H4 (cell line): Measurements from ENCODE around the gene PAWR. TPM values are rescaled to one million over a fixed set of nuclear protein-coding genes. Genes with fewer than 3 reads are reported as not detected.
A peak's percentile ranks its signal among the peaks of the same experiment; 100 is the strongest.

Source experiments
- DNase-seq: peaks from one replicate; pipeline ENCODE4 v3.0.0-alpha.2; 2015; ENCODE audit warnings: low spot score
- total RNA-seq: library from RNA; depleted of rRNA; stranded (reverse); fragments of >200 nt; shearing (Covaris generic); gene quantifications from 2 replicates; pipeline ENCODE4 v1.2.3, GENCODE V29; 2014; rRNA removed

Gene PAWR, protein sequence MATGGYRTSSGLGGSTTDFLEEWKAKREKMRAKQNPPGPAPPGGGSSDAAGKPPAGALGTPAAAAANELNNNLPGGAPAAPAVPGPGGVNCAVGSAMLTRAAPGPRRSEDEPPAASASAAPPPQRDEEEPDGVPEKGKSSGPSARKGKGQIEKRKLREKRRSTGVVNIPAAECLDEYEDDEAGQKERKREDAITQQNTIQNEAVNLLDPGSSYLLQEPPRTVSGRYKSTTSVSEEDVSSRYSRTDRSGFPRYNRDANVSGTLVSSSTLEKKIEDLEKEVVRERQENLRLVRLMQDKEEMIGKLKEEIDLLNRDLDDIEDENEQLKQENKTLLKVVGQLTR
- 18.6 and 25.5 TPM in 2 replicates for total RNA-seq

DNA sequence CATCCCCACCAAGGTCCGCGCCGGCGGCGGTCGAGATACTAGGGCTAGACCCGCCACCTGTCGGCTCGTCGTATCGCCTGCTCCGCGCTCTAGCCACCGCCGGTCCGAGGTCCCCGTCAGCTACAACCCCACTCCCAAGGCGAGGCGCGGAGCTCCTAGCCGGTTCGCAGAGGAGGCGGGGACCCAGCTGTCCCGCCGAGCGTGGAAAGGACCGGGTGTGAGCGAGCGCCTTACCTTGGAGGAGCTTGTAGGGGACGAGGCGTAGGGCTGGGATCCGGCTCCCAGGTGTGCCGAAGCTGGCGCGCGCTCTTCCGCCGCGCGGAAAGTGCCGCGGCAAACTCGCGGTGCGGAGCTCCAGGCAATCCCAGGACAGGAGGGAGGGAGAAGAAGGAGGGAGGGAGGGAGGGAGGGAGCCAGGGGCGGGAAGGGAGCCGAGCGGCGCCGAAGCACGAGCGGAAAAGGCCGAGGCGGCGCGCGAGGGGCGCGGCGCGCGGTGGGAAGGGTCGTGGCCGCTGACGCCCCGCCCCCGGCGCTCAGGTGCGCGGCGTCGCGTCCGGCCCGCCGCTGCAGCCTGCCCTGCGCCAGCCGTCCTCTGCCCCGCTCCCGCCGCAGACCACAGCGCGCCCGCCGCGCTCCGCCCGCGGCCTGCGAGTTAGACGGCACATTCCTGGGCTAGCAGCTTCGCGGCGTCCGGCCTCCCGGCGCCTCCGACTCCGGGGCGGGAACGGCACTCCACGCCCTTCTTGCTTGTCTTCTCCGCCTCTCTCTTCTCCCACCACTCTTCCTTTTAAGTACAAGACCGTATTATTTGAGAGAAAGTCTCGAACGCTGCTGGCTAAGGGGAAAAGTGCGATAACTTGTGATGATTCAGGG is at the start of gene PAWR:
Gene PAWR (minus strand): TSS at position 327 of the 873 bp plus-strand sequence. CDS start 720 bp downstream, outside the sequence.
- DNase-seq, result peak; percentile 76

DNA sequence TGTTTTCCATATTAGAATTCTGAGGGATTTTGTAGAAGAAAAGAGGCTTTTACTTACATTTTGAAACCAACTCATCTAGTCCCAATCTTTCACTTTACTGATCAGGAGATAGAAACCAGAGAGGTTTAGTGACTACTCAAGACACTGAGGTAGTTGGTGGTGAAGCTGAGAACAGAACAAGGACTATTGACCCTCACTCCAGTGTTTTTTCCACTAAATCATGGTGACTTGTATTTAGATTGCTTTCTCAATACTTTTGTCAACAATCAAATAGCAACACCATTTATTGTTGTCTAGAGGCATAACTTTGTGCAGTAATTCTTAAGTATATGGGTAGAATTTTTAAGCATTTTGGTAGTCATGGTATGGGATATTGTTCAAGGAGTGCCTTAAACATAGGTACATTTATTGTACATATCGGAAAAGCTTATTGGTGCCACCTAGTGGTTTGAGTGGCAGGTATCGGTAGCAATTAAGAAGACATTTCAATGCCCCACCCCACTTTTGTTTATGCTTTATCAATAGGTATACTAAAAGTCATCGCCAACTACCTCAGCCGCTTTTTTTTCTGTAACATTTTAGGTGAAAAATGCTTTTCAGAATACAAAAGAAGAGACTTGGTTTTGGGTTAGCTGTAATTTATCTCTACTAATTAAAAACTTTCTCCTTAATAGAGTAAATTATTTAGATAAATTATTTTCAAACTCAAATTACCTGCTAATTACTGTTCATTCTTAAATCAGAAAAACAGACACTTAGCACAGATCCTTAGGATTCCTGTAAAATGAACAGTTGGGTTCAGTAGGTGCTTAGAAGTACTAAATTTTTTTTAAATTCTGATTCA is 47.3 kb upstream of the PAWR start:
- DNase-seq, result peak; percentile 53

DNA sequence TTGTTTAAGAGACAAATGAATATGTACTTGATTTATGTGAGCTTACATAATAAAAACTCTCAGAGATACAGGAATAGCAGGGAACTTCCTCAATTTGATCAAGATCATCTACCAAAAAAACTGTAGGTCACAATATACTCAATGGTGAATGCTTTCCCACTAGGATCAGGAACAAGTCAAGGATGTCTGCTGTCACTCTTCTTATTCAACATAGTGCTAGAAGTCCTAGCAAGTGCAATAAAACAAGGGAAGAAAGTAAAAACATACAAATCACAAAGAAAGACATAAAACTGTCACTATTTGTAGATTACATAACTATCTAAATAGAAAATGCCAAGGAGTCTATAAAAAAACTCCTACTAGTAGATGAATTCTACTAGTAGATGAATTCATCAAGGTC is 41.9 kb upstream of the PAWR start:
- no peak for DNase-seq

DNA sequence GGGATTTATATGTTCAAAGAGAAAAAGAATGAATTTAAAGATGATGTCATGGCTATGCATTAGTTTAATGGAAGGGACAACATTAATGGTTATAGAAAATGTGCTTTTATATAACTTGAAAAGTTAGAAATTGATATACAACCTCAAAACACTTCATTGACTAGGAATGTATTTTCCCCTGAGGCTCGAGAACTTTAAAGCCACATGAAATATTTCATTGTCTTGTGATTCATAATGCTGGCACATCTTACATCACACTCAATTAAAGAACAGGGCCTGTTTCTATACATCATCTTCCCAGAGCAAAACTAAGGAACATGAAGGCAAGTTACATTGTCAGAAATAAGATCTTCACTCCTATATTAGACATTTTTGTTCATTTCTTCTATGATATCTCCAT is 35.2 kb upstream of the PAWR start:
- DNase-seq, result no peak

DNA sequence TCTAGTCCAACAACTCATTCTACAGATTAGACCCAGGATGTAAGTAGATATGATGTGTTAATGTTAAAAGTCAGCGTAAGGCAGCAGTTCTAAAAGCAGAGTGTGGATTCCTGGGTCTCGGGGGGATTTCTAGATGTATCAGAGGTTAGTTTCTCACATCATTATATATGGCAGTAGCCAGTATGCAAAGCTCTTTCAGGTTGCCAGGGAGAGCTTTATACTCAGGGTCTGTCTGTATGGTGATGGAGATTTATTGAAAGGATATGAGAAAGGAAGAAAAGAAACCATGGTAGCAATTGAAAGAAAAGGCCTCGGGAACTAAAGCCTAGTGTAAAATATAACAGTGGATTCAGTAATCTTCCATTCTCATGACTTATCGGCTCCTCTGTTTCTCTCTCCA is 26.2 kb upstream of the PAWR start:
- DNase-seq, result no peak

DNA sequence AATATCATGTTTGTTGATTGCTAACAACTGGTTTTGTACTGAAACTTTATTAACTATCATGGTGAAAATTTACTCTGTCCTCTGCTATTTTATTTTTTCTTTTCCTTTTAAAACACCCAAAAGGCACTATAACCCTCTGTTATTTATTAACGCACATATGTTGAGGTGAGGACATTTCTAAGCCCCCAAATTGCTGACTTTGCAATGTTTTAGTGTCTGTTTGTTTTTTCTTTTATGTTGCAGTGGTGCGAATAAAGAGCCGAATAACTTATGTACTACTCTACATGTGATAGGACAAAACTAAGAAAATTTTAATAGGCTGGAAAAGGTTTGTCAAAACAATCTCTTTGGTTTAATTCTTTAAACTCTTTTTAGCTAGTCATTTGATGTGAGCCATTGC is 24.5 kb upstream of the PAWR start:
- no peak for DNase-seq

DNA sequence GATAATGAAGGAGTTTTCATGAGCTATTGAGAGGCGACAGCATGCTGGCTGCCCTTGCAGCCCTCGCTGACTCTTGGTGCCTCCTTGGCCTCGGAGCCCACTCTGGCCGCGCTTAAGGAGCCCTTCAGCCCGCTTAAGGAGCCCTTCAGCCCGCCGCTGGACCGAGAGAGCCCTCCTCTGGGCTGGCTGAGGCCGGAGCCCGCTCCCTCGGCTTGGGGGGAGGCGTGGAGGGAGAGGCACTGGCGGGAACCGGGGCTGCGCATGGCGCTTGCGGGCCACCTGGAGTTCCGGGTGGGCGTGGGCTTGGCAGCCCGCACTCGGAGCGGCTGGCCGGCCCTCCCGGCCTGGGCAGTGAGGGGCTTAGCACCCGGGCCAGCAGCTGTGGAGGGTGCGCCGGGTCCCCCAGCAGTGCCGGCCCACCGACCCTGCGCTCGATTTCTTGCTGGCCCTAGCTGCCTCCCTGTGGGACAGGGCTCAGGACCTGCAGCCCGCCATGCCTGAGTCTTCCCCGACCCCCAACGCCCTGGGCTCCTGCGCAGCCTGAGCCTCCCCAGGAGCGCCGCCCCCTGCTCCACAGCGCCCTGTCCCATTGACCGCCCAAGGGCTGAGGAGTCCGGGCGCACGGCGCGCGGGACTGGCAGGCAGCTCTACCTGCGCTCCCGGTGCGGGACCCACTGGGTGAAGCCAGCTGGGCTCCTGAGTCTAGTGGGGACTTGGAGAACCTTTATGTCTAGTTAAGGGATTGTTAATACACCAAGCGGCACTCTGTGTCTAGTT is 20.1 kb upstream of the PAWR start:
- no peak for DNase-seq

DNA sequence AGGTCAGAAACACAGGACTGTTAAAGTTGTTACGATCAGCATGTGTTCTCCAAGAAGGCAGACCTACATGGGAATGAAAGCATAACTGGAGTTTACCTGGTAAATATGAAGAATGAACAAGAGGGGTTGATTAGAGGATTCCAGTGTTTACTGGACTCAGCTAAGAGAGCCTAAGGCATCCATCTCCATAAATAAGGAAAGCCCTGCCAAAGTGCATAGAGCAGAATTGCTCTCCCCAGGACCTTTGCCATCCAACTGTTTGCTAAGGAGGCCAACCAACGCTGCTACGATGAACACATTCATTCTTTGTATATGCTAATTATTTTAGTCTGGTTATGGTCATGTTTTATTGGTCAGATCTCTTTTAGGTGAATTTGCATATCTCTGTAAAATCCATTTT is 17.1 kb upstream of the PAWR start:
- DNase-seq, result no peak

DNA sequence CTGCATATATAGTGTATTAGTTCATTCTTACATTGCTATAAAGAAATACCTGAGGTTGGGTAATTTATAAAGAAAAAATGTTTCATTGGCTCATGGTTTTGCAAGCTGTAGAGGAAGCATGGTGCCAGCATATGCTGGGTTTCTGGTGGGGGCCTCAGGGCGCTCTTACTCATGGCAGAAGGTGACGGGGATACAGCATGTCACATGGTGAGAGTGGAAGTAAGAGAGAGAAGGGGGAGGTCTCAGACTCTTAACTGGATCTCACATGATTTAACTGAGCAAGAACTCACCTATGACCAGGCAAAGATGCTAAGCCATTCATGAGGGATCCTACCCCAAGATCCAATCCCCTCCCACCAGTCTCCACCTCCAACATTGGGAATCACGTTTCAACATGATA is 15.9 kb upstream of the PAWR start:
- no peak for DNase-seq

DNA sequence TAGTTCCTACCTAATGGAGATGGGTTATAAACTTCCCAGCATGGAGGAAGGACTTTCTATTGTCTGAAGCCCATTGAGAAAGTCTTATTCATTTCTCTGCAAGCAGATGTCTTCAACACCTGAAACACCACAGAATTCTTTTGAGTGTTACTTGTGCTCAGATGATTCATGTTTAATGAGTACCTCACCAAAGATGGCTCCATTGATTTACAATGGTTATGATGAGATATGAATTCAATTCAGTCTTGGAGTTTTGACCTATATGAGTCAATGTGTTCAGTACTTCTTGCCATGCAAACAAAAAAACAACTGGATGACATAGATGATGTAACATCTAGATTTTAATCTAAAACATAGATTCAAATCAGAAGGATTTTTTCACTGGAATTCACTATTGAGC is 15.4 kb upstream of the PAWR start:
- no peak for DNase-seq

DNA sequence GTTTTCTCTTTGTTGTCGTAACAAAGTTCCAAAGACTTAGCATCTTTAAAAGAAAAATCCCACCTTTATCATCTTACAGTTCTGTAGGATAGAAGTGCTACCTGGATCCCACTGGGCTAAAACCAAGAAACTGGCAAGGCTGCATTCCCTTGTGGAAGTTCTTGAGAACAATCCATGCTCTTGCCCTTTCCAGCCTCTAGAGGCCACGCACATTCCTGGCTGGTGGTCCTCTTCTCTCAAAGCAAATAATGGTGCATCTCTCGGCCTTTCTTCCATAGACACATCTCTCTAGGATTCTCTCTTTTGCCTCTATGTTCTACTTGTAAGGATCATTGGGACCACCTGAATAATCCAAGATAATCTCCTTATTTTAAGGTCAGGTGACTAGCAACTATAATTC is 8.2 kb upstream of the PAWR start:
- no peak for DNase-seq

DNA sequence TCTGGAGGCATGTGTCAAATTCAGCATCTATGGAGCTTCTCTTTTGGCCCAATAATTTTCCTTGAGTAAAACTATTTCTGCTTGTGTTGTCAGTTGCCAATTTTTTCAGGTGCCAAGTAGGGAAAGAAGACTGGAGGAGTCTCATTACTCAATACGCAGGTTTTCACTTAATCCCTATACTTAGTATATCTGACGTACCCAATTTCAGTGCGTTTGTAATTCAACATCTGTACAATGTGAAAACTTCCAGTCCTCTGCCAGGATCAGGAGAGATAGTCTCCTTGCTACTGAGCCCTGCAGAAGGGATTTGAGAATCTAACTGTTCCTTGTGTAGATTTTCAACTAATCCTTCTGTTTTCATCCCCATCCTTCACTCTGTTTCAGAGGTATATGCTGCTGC is 5.7 kb upstream of the PAWR start:
- DNase-seq, result no peak

DNA sequence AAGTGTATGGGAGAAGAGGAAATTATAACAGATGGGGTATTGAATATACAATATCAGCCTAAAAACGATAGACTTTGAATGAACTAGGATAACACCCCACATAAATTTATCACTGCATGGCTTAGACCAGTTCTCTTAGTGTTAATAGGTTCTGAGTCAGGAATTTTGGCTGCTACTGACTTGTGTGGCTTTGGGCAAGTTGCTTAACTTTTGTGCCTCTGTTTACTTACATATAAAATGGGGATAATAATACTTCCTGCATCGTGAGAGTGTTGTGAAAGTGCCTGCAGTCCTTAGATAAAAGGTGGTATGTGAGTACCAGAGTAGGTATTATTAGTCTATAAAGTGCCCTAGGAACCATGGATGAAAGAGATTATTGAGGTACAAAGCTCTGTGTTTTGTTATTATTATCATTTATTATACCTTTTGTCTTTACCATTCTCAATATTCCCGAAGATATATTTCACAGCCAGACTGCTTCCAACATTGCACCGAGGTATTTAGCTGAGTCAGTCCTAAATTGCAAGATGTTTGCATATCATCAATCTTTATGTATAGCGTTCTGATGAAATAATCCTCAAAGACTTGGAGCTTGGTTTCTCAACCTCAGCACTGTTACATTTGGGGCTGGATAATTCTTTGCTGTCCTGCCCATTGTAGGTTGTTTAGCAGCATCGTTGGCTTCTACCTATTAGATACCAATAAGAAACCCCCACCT is 2.3 kb upstream of the PAWR start:
- peak; percentile 28 for DNase-seq

DNA sequence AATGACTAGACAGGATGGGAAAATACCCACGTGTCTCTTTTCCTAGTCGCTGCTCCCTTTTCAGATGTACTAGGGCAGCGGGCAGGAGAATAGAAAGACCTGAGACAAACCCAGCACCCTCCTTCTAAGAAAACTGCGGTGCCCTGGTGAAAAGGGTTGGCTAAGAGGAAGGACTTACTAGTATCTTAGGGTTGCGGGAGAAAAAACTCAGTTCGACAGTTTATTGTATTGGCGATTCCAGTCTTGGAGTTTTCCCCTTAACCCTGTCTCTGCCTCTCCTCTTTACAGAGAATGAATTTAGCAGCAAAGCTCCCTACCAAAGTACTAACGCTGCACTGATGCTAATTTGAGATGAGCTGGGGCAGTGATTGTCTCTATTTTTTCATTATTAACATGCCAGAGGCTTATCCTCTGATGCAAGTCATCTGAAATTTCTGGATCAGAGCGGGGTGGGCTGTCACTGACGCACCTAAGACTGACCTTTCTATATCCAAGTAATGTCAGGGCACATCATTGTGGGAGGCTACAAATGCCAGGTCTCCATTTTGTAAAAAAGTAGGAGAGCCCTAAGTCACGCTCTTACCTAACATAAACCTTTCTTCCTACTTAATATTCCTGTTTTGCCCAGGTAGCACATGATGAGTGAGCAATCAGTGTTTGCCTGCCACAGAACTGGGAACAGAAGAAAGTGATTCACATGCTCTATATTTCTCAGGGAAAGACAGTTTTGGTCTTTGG is 916 bp upstream of the PAWR start:
- DNase-seq, result peak; percentile 19

DNA sequence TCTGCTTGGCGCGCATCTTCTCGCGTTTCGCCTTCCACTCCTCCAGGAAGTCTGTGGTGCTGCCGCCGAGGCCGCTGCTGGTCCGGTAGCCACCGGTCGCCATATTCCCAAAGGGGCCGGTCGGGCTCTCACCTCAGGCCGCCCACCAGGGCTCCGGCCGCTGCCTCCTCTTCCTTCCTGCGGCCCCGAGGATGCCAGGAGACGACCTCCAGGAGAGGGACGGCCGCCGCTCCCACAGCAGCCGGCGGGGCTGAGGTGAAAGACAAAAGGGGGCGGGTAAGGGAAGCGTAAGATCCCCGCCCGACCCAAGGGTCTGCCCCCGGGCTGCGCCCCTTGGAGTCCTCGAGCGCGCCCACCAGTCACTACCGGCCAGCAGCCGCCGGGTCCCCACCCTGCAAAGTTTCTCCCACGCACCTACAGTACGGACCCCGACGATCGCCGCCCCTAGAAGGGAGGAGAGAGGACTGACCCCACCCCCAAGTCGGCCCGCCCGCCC is 574 bp downstream of the PAWR start:
- peak; percentile 32 for DNase-seq

DNA sequence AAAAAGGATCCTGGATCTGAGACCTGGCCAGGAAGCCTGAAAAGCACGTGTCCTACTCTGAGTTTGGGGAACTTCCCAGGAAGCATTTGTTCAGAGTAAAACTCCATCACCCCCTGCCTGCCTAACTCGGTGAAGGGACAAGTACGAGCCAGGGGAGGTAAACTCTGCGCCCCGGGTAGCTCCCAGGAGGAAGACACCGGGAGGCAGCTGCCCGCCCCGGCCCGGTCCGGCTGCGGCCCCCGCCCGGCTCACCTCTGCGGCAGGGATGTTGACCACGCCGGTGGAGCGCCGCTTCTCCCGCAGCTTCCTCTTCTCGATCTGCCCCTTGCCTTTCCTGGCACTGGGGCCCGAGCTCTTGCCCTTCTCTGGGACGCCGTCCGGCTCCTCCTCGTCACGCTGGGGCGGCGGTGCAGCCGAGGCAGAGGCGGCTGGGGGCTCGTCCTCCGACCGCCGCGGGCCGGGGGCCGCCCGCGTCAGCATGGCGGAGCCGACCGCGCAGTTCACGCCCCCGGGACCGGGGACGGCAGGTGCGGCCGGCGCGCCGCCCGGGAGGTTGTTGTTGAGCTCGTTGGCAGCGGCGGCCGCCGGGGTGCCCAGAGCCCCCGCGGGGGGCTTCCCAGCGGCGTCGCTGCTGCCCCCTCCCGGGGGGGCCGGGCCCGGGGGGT is 1.2 kb downstream of the PAWR start:
- peak; percentile 53 for DNase-seq

DNA sequence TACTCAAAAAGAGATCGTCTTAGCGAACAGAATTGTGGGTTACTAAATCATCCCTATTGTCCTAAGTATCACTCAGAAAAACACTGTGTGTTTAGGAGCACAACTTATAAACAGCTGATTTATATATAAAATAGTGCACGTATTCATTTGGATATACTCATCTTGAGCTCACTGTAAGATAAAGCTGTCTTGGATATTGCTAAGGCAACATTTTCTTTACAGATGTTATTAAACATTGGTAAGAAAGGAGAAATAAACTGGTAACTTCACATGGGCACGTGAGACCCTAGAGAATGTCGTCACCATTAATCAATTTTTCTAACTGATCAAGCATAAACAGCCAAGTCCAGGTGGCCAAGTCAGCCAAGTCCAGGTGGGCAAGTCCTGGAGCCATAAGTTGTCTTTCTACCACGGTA is 1.7 kb downstream of the PAWR start:
- DNase-seq, result no peak

DNA sequence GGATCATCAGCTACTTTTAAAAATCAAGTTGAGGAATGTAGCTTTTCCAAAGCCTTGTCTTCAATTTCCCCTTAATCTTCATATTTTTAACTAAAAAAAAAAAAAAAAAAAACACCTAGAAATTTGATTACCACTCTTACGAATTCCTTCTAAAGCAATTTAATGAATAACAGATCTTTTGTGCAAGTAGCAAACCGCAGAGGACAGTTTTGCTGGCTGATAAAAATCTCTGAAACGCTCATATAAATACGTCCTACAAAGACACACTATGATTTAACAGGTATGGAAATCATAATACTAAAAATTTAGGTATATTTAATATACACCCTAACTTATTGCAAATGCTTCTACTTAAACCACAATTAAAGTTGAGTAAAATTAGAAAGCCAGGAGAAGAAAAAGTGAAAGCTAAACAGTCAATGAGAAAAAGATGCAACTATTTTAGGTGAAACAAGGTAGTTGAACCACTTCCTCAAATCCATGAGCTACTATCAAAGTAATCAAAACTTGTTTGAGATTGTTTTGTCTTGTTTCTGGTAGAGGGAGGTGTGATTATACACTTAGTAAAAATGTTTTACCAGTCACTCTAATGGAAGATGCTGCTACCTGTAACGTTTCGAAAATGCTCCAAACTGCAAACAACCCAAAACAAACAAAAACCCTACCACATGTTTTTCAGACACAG is 2.2 kb downstream of the PAWR start:
- DNase-seq, result no peak
